Measurements from ENCODE around the gene STN1. TPM values are rescaled to one million over a fixed set of nuclear protein-coding genes. Genes with fewer than 3 reads are reported as not detected.

Gene STN1
- total RNA-seq, 1 donor from 2014 or later, result 42.3 TPM

DNA sequence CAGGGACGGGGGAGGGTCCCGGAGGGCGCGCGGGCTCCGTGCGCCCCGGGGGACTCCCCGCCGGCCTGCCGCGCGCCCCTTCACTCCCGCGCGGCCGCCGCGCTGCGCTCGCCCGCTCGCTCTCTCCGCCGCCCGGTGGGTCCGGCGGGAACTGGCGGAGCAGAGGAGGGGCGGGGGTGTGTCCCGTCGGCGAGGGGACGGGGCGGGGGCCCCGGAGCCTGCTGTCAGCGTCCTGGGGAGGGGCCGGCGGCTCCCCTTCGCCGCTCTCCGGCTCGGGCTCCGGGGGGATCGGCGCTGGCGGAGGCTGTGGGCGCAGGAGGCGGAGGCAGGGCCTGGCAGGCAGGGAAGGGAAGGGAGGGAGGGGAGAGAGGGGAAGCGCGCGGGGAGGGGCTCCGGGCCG lies 62.6 kb downstream of the STN1 start, which contains the start of gene SH3PXD2A:
TSS of gene SH3PXD2A (minus strand) at position 153 of the 400 bp plus-strand sequence. CDS start 310 bp downstream, outside the sequence.
- intact Hi-C loops (cut with DNase I), result loop anchor here (5.0 kb wide), 1 partner anchor 143 kb away; no protein-coding TSS in a partner anchor
- TF ChIP-seq, protein P1, sequence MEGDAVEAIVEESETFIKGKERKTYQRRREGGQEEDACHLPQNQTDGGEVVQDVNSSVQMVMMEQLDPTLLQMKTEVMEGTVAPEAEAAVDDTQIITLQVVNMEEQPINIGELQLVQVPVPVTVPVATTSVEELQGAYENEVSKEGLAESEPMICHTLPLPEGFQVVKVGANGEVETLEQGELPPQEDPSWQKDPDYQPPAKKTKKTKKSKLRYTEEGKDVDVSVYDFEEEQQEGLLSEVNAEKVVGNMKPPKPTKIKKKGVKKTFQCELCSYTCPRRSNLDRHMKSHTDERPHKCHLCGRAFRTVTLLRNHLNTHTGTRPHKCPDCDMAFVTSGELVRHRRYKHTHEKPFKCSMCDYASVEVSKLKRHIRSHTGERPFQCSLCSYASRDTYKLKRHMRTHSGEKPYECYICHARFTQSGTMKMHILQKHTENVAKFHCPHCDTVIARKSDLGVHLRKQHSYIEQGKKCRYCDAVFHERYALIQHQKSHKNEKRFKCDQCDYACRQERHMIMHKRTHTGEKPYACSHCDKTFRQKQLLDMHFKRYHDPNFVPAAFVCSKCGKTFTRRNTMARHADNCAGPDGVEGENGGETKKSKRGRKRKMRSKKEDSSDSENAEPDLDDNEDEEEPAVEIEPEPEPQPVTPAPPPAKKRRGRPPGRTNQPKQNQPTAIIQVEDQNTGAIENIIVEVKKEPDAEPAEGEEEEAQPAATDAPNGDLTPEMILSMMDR (IDR thresholded peaks at IDR 0.05), result no peak

DNA sequence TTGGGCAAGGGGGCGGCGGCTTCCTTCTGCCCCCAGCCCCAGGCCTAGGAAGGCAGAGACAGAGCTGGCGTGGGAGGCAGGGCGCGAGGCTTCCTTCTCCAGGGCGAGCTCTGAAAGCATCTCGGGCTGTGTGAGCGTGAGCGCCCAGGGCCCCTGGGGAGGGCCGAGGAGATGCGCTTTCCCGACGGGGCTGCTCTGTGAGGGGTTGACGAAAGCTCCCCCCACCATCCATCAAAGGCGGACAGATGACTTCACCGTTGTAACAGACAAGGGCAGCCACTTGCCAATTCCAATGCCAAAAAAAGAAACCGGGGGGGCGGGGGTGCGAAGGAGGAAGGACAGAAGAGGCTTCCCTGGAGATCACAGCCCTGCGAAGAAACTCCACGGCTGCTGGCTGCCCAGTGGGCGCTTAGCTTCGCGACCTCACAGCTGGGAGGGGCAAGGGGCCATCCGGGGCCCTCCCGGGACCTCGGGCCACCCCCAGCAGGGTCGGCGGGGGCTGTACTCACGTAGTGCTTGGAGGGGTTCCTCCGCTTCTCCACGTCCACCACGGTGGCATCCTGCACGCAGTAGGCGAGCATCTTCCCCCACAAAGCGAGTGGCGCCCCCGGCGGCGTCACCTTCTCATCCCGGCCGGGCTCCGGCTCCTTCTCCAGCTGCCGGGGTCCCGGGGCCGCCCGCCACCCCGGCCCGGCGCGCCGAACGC lies 63.1 kb downstream of the STN1 start:
- Histone ChIP-seq H3K4me3 (peak overlapping the region; percentile 69), H3K4me1 (peaks cover 45% of the 10 kb centered on the region), H3K27me3 (no peaks in the 10 kb centered on the region), H3K36me3 (no peaks in the 10 kb centered on the region), H3K9me3 (no peaks in the 10 kb centered on the region), H3K27ac (peak overlapping the region; percentile 65)
- TF ChIP-seq, protein P1 (IDR thresholded peaks at IDR 0.05), result peak; percentile 19
- DNase-seq (no peak), ATAC-seq (peak; percentile 26)
- intact Hi-C loops (cut with DNase I), result loop anchor here (5.0 kb wide), 1 partner anchor 143 kb away; no protein-coding TSS in a partner anchor

More for the DNA sequence above, 62.6 kb downstream of the STN1 start, which contains the start of gene SH3PXD2A:
- H3K36me3 ChIP-seq, result no peaks in the 10 kb centered on the region
- H3K27ac ChIP-seq, result peak within 1 kb of the TSS; percentile 65
- H3K4me1 ChIP-seq, result peaks cover 39% of the 10 kb centered on the region
- DNase-seq, result peak; percentile 74
- peak within 1 kb of the TSS; percentile 69 for H3K4me3 ChIP-seq
- H3K27me3 ChIP-seq, result no peaks in the 10 kb centered on the region
- peak; percentile 58 for ATAC-seq
- no peaks in the 10 kb centered on the region for H3K9me3 ChIP-seq

DNA sequence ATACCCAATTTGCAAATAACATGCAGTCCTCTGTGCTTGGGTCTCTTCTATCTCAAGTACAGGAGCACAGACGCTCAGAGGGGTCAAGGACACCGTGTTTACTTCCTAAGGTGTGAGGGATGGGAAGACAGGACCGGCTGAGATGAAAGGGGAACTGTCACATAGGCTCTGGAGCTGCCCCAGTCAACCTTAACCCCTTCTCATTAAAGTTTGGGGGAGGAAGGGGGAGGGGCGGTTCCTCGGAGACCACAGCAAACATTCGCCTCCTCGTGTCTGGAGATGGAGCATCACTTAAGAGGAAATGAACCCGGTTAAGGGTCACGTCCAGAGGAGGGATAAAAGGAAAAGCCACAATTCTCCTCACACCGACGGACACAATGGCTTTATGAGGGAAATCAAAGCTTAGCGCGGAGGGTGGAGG lies 63.7 kb downstream of the STN1 start:
- intact Hi-C loops (cut with DNase I), result no loop called here
- H3K27me3 ChIP-seq, result no peaks in the 10 kb centered on the region

DNA sequence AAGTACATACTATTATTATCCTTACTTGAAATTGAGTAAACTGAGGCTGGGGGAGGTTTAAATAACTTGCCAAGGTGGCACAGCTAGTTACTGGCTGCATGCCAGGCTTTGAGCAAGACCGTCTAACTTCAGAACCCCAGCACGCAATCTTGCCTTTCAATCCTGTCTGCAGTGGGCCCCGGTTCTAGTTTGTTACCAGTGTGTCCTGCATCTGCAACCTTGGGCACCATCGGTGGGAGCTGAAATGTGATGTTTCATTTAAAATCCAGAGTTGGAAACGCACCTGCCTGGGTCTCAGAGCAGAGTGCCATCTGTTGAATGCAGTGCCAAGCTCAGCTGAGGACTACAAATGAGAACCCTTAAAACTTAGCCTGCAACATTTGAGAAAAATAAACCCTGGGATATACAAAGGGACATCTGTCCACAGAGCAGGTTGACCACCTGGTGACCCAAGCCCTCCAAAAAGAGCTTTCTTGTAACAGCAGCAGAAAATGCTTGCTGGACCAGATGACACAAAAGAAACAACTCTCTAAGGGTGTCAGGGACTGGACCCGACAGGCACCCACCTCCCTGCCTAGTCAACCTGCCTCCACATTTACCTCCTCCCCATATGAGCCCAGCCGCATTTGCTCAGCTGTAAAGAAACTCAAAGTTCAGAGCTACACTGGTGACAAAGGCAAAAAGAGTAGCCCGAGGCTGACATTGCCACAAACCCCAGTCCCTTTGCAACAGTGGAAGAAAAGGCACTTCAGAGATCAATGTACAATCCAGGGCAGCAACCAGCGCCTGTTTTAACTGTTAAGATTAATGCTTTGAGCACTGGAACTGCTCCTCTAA lies 64.3 kb downstream of the STN1 start:
- intact Hi-C loops (cut with DNase I), result no loop called here
- H3K9me3 ChIP-seq, result no peaks in the 10 kb centered on the region
- ATAC-seq (no peak), DNase-seq (no peak)
- TF ChIP-seq, protein P1 (IDR thresholded peaks at IDR 0.05), result no peak
- H3K36me3 ChIP-seq, result no peaks in the 10 kb centered on the region
- H3K4me3 ChIP-seq, result peak overlapping the region; percentile 69
- H3K27me3 ChIP-seq, result no peaks in the 10 kb centered on the region
- H3K4me1 ChIP-seq, result peaks cover 52% of the 10 kb centered on the region
- peak overlapping the region; percentile 65 for H3K27ac ChIP-seq

More for the DNA sequence above, 63.7 kb downstream of the STN1 start:
- Histone ChIP-seq H3K4me3 (peak overlapping the region; percentile 69), H3K36me3 (no peaks in the 10 kb centered on the region), H3K4me1 (peaks cover 51% of the 10 kb centered on the region), H3K27ac (peak overlapping the region; percentile 65), H3K9me3 (no peaks in the 10 kb centered on the region)
- ATAC-seq (peak; percentile 3), DNase-seq (no peak)
- TF ChIP-seq, protein P1 (IDR thresholded peaks at IDR 0.05), result no peak

DNA sequence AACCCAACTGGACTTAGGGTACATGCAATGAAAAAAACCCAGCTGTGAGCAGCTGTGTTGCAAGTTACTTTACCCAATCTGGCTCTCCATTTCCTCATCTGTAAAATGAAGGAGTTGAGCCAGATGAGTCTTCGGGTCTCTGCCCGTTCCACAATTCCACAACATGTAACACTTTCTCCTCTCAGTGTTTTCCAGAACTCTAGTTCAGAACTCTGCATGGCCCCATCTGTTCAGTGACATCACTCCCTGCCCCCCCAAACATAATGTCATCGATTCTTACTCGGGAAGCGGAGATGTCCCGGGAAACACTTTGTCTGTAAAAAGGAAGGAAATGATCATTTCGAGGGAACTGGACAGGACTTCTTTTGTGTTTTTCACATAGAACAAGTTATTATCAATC lies 65.1 kb downstream of the STN1 start:
- DNase-seq, result no peak
- H3K4me1 ChIP-seq, result peaks cover 57% of the 10 kb centered on the region
- TF ChIP-seq, protein P1 (IDR thresholded peaks at IDR 0.05), result no peak
- H3K27me3 ChIP-seq, result no peaks in the 10 kb centered on the region
- ATAC-seq, result no peak
- peak overlapping the region; percentile 58 for H3K27ac ChIP-seq
- no peaks in the 10 kb centered on the region for H3K36me3 ChIP-seq
- no peak overlapping the region for H3K4me3 ChIP-seq
- intact Hi-C loops (cut with DNase I), result no loop called here
- H3K9me3 ChIP-seq, result no peaks in the 10 kb centered on the region

Data from upper lobe of right lung (tissue), 1 donor.